Measurements from ENCODE around the gene FOXJ1. TPM values are rescaled to one million over a fixed set of nuclear protein-coding genes. Genes with fewer than 3 reads are reported as not detected.

The FOXJ1 gene
- total and polyA plus RNA-seq, 5 donors = not detected

DNA sequence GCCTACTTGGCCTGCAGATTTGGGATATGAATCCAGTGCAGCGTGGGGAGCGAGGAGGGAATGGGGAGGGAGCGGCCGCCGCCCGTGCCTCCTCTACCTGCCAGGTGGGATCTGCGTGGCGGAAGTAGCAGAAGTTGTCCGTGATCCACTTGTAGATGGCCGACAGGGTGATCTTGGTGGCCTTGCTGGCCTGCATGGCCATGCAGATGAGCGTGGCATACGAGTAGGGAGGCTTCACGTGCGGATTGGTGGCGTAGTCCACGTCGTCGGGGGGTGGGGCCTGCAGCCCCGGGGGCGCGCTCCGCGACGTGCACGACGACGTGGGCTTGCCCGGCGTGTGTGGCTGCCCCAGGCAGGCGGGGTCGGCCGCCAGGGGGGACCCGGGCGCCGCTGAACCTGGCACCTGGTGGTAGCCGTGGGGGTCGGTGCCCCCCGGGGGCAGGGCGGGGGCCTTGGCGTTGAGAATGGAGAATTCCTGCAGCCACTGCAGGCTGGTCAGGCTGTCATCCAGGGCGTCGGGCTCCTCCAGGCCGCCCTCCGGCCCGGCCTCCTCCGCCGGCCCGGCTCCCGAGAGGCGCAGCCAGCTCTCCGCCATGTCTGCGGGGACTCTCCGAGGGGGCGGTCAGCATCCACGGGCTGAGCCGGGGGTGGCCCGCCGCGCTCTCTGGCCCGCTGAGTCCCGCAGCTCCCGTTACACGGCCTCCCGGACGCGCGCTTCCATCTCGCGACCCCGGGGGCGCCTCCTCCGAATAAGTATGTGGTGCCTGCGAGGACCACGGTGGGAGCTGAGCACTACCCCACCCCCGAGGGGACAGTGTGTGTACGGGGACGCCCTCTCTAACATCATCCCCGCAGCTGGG is 1.0 kb downstream of the FOXJ1 start:
- H3K4me3 ChIP-seq (ENCODE audit: low read length) = no peak overlapping the region
- no peaks in the 10 kb centered on the region for H3K27me3 ChIP-seq (ENCODE audit: control insufficient read depth, insufficient read depth)

DNA sequence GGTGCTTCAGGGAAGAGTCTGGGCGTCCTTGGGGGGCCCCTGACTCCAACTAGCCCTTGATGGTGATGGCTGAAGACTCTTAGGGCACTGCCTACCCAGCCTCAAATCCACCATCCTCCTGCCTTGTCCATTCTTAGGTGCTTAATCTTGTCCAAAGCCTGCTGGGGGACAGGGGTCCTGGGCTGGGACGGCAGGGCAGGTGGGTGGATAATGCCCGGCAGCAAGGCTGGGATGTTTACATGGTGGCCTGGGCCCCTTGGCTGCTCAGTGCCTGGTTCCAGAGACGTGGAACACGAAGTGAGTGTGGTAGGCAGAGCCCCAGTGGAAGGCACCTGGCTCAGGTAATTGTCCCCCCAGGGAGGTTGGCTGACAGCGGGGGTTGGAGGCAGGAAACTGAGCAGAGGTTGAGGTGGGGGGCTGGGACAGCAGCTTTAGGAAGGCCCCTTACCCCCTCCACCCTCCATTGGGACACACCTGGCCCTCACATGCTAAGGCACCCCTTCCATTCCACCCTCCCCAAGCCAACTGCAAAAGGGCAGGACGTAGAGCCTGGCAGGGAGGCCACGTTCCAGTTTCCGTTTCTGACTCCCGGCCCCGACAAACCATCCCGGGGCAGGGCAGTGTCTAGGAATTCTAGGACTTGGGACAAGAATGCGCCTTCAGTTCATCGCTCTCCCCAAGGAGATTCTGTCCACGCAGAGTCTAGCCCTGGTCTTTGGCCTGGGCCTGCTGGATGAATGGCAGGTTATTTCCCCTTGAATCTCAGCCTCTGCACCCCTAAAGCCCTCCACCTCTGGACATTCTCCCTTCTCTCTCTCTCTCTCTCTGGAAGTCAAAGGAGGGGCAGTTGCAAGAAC is 1.9 kb downstream of the FOXJ1 start:
- DNase-seq (peak in 1 of 3 donors; percentile 17), ATAC-seq (no peak)
- H3K4me3 ChIP-seq (ENCODE audit: low read length) = no peak overlapping the region
- no peaks in the 10 kb centered on the region for H3K27me3 ChIP-seq (ENCODE audit: control insufficient read depth, insufficient read depth)
- WGBS = 38% methylated on average over 15 of the region's 15 CpGs
- intact Hi-C loops (cut with DNase I) = no loop called here
- no peaks in the 10 kb centered on the region for H3K4me1 ChIP-seq (ENCODE audit: control insufficient read depth, insufficient read depth, low read length)
- no peak overlapping the region for H3K27ac ChIP-seq (ENCODE audit: low read length)
- no peaks in the 10 kb centered on the region for H3K9me3 ChIP-seq (ENCODE audit: control insufficient read depth, low read length)

More for the DNA sequence above, 1.0 kb downstream of the FOXJ1 start:
- WGBS = 8% methylated on average over 78 of the region's 78 CpGs
- Histone ChIP-seq H3K27ac (ENCODE audit: low read length) (no peak overlapping the region), H3K4me1 (ENCODE audit: control insufficient read depth, insufficient read depth, low read length) (no peaks in the 10 kb centered on the region), H3K9me3 (ENCODE audit: control insufficient read depth, low read length) (no peaks in the 10 kb centered on the region)
- peak in 2 of 3 donors; percentile 64 to 69 for DNase-seq
- peak in 1 of 2 donors; percentile 6 for ATAC-seq
- intact Hi-C loops (cut with DNase I) = no loop called here

DNA sequence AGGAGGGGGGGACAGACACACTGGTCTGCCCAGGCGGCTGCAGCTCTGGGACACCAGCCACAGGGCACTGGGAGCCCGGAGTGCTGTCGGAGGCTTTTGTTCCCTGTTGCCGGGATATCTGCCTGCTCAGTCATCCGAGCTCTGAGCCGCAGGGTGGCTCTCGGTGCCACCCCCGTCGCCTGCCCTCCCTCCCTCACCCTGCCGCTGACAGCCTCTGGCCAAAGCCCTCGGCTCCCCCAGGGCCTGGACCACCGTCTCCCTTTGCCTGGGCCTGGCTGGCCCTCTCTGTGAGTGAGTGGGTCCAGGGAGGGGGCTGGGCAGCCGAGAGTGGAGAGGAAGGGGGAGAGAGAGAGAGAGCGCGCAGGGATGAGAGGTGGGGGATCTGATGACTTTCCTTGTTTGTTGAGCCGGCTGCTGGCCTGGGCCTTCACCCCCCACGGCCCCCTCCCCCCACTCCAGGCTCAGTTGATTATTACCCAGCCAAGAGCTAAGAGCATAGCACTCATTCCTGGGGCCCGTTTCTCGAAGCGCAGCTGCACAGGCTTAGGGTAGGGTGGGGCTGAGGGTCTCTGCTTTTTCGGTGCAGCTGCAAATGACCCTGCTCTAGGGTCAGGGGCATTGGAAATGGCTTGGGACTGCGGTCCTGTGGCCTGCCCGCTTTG is 2.7 kb downstream of the FOXJ1 start:
- Histone ChIP-seq H3K4me3 (ENCODE audit: low read length) (no peak overlapping the region), H3K4me1 (ENCODE audit: control insufficient read depth, insufficient read depth, low read length) (no peaks in the 10 kb centered on the region), H3K9me3 (ENCODE audit: control insufficient read depth, low read length) (no peaks in the 10 kb centered on the region), H3K27me3 (ENCODE audit: control insufficient read depth, insufficient read depth) (no peaks in the 10 kb centered on the region), H3K27ac (ENCODE audit: low read length) (no peak overlapping the region)
- 34% methylated on average over 23 of the region's 23 CpGs for WGBS
- DNase-seq = peak in 1 of 3 donors; percentile 47
- intact Hi-C loops (cut with DNase I) = no loop called here
- ATAC-seq = no peak

DNA sequence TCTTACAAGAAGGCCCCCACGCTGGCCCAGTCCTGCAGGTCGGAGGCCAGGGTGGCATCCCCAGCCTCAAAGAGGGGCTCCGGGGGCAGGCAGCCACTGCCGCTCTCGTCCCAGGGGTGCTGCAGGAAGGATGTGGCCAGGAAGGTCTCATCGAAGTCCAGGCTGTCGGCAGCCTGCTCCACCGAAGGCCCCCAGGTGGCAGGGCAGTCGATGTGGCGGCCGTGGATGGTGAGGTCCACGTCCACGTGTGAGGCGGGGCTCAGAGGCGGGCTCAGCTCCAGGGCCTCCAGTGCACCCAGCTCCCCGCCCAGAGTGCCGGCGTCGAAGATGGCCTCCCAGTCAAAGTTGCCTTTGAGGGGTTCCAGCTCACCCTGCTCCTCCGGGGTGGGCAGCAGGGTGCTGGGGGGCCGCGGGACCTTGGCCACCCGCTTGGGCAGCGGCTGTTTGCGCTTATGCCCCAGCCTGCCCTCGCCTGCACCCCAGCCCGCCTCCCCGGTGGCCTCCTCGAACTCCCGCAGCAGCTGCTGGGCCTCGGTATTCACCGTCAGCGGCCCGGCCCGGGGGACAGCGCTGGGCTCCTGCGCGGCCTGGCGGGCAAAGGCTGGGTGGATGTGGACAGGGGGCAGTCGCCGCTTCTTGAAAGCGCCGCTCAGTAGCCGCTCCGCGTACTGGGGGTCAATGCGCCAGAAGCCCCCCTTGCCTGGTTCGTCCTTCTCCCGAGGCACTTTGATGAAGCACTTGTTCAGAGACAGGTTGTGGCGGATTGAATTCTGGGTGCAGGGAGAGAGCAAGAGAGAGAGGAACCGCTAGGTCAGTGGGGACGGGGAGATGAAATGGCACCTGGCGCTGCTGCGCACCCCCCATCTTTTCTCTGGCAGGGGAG is 3.5 kb downstream of the FOXJ1 start:
- intact Hi-C loops (cut with DNase I) = no loop called here
- no peak overlapping the region for H3K4me3 ChIP-seq (ENCODE audit: low read length)
- ATAC-seq (no peak), DNase-seq (peak in 1 of 3 donors; percentile 69)
- WGBS = 33% methylated on average over 54 of the region's 54 CpGs
- no peaks in the 10 kb centered on the region for H3K9me3 ChIP-seq (ENCODE audit: control insufficient read depth, low read length)
- no peaks in the 10 kb centered on the region for H3K4me1 ChIP-seq (ENCODE audit: control insufficient read depth, insufficient read depth, low read length)
- H3K27me3 ChIP-seq (ENCODE audit: control insufficient read depth, insufficient read depth) = no peaks in the 10 kb centered on the region
- H3K27ac ChIP-seq (ENCODE audit: low read length) = no peak overlapping the region

DNA sequence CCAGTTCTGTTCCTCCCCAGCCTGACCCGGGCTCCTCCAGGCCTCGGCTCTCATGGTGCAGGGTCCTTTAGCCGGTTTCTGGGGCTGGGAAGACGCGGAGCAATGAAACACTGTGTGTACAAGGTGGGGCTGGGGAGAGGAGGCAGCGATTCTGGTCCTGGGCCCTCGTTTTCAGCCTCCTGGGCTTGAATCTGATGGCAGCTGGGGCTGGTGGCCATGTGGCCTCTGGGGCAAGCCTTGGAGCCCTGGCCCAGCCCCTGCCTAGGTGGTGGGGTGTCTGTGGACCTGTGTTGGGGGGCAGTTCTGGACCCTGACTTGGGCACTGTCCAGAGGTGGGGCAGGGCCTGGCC is 4.1 kb downstream of the FOXJ1 start:
- no peak overlapping the region for H3K4me3 ChIP-seq (ENCODE audit: low read length)
- H3K9me3 ChIP-seq (ENCODE audit: control insufficient read depth, low read length) = no peaks in the 10 kb centered on the region
- intact Hi-C loops (cut with DNase I) = no loop called here
- 61% methylated on average over 7 of the region's 7 CpGs for WGBS
- no peaks in the 10 kb centered on the region for H3K4me1 ChIP-seq (ENCODE audit: control insufficient read depth, insufficient read depth, low read length)
- no peak for ATAC-seq
- DNase-seq = no peak
- no peak overlapping the region for H3K27ac ChIP-seq (ENCODE audit: low read length)
- H3K27me3 ChIP-seq (ENCODE audit: control insufficient read depth, insufficient read depth) = no peaks in the 10 kb centered on the region

GRCh38 chr17:76136276-76137000 is 4.6 kb downstream of the FOXJ1 start:
- no peaks in the 10 kb centered on the region for H3K4me1 ChIP-seq (ENCODE audit: control insufficient read depth, insufficient read depth, low read length)
- ATAC-seq = no peak
- intact Hi-C loops (cut with DNase I) = no loop called here
- WGBS = 66% methylated on average over 16 of the region's 16 CpGs
- no peaks in the 10 kb centered on the region for H3K27me3 ChIP-seq (ENCODE audit: control insufficient read depth, insufficient read depth)
- no peak for DNase-seq
- H3K9me3 ChIP-seq (ENCODE audit: control insufficient read depth, low read length) = no peaks in the 10 kb centered on the region
- no peak overlapping the region for H3K27ac ChIP-seq (ENCODE audit: low read length)
- no peak overlapping the region for H3K4me3 ChIP-seq (ENCODE audit: low read length)

GRCh38 chr17:76135810-76136188 is 5.2 kb downstream of the FOXJ1 start:
- no peak overlapping the region for H3K4me3 ChIP-seq (ENCODE audit: low read length)
- DNase-seq (no peak), ATAC-seq (no peak)
- intact Hi-C loops (cut with DNase I) = no loop called here
- H3K27ac ChIP-seq (ENCODE audit: low read length) = no peak overlapping the region
- 61% methylated on average over 8 of the region's 8 CpGs for WGBS
- no peaks in the 10 kb centered on the region for H3K4me1 ChIP-seq (ENCODE audit: control insufficient read depth, insufficient read depth, low read length)
- H3K9me3 ChIP-seq (ENCODE audit: control insufficient read depth, low read length) = no peaks in the 10 kb centered on the region
- no peaks in the 10 kb centered on the region for H3K27me3 ChIP-seq (ENCODE audit: control insufficient read depth, insufficient read depth)

- DNase-seq = no peak
- Histone ChIP-seq H3K4me1 (ENCODE audit: control insufficient read depth, insufficient read depth, low read length) (no peaks in the 10 kb centered on the region), H3K27me3 (ENCODE audit: control insufficient read depth, insufficient read depth) (no peaks in the 10 kb centered on the region), H3K9me3 (ENCODE audit: control insufficient read depth, low read length) (no peaks in the 10 kb centered on the region), H3K4me3 (ENCODE audit: low read length) (no peak overlapping the region), H3K27ac (ENCODE audit: low read length) (no peak overlapping the region)
- intact Hi-C loops (cut with DNase I) = no loop called here
- no peak for ATAC-seq
- WGBS = 36% methylated on average over 22 of the region's 22 CpGs
These were observed 5.9 kb downstream of the FOXJ1 start for GRCh38 chr17:76134911-76135809.

DNA sequence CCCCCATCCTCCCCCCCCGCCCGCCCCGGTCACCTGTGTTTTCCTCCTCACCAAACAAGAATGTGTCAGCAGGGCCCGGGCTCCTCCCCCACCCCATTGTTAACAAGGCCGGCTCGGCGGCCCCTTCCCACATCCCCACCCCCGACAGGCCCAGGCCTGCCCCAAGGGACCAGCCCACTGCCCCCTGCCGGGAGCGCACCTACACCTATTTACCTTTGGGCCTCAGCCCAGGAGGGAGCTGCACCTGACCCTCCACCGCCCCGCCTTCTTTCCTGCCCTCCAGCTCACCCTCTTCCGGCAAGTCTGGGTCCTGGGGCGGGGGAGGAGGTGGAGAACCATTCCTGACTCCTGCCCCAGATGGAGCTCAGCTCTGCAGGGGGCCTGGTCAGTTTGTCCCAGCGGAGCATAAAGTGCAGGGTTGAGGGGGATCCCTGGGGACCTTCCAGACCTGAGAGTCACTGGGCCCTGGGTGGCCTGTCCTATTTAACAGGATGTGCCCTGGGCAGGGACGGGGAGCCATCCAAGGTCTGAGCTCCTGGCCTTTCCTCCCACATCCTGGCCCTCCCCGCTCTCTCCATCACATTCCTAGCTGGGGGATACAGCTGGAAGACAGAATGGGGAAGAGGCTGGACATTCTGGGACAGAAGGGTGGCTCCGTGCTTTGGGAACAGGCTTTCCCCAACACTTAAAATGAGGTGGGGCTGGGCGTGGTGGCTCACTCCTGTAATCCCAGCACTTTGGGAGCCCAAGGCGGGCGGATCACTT is 8.3 kb downstream of the FOXJ1 start:
- H3K4me1 ChIP-seq (ENCODE audit: control insufficient read depth, insufficient read depth, low read length) = no peaks in the 10 kb centered on the region
- intact Hi-C loops (cut with DNase I) = no loop called here
- H3K4me3 ChIP-seq (ENCODE audit: low read length) = no peak overlapping the region
- WGBS = 30% methylated on average over 21 of the region's 21 CpGs
- ATAC-seq (no peak), DNase-seq (no peak)
- no peak overlapping the region for H3K27ac ChIP-seq (ENCODE audit: low read length)
- no peaks in the 10 kb centered on the region for H3K27me3 ChIP-seq (ENCODE audit: control insufficient read depth, insufficient read depth)
- H3K9me3 ChIP-seq (ENCODE audit: control insufficient read depth, low read length) = no peaks in the 10 kb centered on the region
